SK-N-SH treated with all-trans-retinoic acid at 6 μM for 48 hours (cell line): Measurements from ENCODE around the gene PTX4.

Experiments used
- BACH2 ChIP-seq: fragments of 250-450 bp; sonication (Bioruptor Pico); IDR thresholded peaks from 2 replicates; pipeline ENCODE4 v1.9.0; 2021; ENCODE audit warnings: mild to moderate bottlenecking, borderline replicate concordance
- ZNF565 ChIP-seq: fragments of 450-650 bp; formaldehyde crosslinking; conservative IDR thresholded peaks from 2 replicates; pipeline ENCODE4 v1.5.0; 2020; ENCODE audit warnings: low read depth, mild to moderate bottlenecking, moderate library complexity

- no peak for TF ChIP-seq BACH2 (CRISPR knock-in tag)
- no peak for TF ChIP-seq ZNF565 (CRISPR knock-in tag)
Measured at GRCh38 chr16:1454561-1454960, 34.2 kb downstream of the PTX4 start.
